ENCODE data around the gene PDE10A.

- TF ChIP-seq CTCF (IDR thresholded peaks at IDR 0.05) (no peak), SOX15 (CRISPR knock-in tag; IDR thresholded peaks at IDR 0.05) (no peak), SP1 (CRISPR knock-in tag; conservative IDR thresholded peaks at IDR 0.05) (no peak), USF1 (CRISPR knock-in tag; IDR thresholded peaks at IDR 0.05) (no peak), ZNF512 (CRISPR knock-in tag; IDR thresholded peaks at IDR 0.05; ENCODE audit: borderline replicate concordance) (no peak), NFATC4 (CRISPR knock-in tag; IDR thresholded peaks at IDR 0.05) (no peak), IRF2 (CRISPR knock-in tag; IDR thresholded peaks at IDR 0.05; ENCODE audit: borderline replicate concordance, low read depth) (no peak)
These were observed 258.7 kb downstream of the PDE10A start for GRCh38 chr6:165404296-165404695.

All from WTC11 (cell line).